IMR-90 (cell line): Measurements from ENCODE around the gene RGL4. TPM values are rescaled to one million over a fixed set of nuclear protein-coding genes. Genes with fewer than 3 reads are reported as not detected.

Experiments used
- ATAC-seq: fragments of 200-7000 bp; cut with Tn5 transposase; 2 replicates; pipeline ENCODE4 v1.9.1; 2020; ENCODE audit warnings: low read depth, mild to moderate bottlenecking, moderate library complexity
- BruUV-seq: library from RNA; stranded (reverse); fragments of 400-500 nt; replicated peaks from 2 replicates; lab custom pipeline; 2021; lab: Mats Ljungman, UMichigan
- CTCF ChIA-PET: fragments of 300-600 bp; formaldehyde crosslinking; extraction: SDS; loops from one replicate; lab custom pipeline; 2021; ENCODE audit warnings: antibody characterized with exemption; lab: Yijun Ruan, JAX
- POLR2A ChIA-PET: fragments of 300-600 bp; sonication (Branson Sonifier 250); formaldehyde crosslinking; loops from one replicate; lab custom pipeline; 2022; ENCODE audit warnings: antibody characterized with exemption; ENCODE audit not compliant: unreplicated experiment; lab: Charles Lee
- DNase-seq: peaks from one replicate; pipeline ENCODE4 v3.0.0; 2013
- H2AFZ ChIP-seq: replicated peaks from 2 replicates; pipeline ENCODE3; 2013; ENCODE audit warnings: low read length, mild to moderate bottlenecking; ENCODE audit not compliant: poor library complexity
- H2AK5ac ChIP-seq: 2 replicates; pipeline ENCODE4 v1.6.1; 2013; ENCODE audit warnings: low read depth, low read length, inconsistent platforms
- H2AK9ac ChIP-seq: replicated peaks from 2 replicates; pipeline ENCODE3; 2013; ENCODE audit warnings: mild to moderate bottlenecking, low read depth, low read length, moderate library complexity; ENCODE audit not compliant: poor library complexity
- H2BK120ac ChIP-seq: 2 replicates; pipeline ENCODE4 v1.6.1; 2013; ENCODE audit warnings: low read depth, low read length, inconsistent platforms
- H2BK15ac ChIP-seq: 3 replicates; pipeline ENCODE4 v1.6.1; 2013; ENCODE audit warnings: low read depth, low read length, inconsistent platforms
- H2BK20ac ChIP-seq: 2 replicates; pipeline ENCODE4 v1.6.1; 2013; ENCODE audit warnings: low read depth, mild to moderate bottlenecking, inconsistent platforms, low read length, moderate library complexity
- H2BK5ac ChIP-seq: 2 replicates; pipeline ENCODE4 v1.6.1; 2013; ENCODE audit warnings: mild to moderate bottlenecking, low read depth, low read length, inconsistent platforms; ENCODE audit not compliant: poor library complexity, severe bottlenecking
- H3K14ac ChIP-seq: replicated peaks from 2 replicates; pipeline ENCODE4 v1.6.1; 2013; ENCODE audit warnings: low read depth, low read length, inconsistent platforms
- H3K18ac ChIP-seq: 2 replicates; pipeline ENCODE4 v1.6.1; 2013; ENCODE audit warnings: low read depth, low read length, control low read depth
- H3K23ac ChIP-seq: 2 replicates; pipeline ENCODE4 v1.6.1; 2013; ENCODE audit warnings: low read depth, low read length, inconsistent platforms
- H3K27ac ChIP-seq: 2 replicates; pipeline ENCODE4 v1.5.1; 2013; ENCODE audit warnings: mild to moderate bottlenecking, control low read depth, low read length; ENCODE audit not compliant: insufficient read depth
- H3K27me3 ChIP-seq: 2 replicates; pipeline ENCODE4 v1.6.1; 2013; ENCODE audit warnings: low read length; ENCODE audit not compliant: control insufficient read depth, insufficient read depth
- H3K36me3 ChIP-seq: 2 replicates; pipeline ENCODE4 v1.6.1; 2013; ENCODE audit warnings: low read length, mixed read lengths; ENCODE audit not compliant: control insufficient read depth, insufficient read depth
- H3K4ac ChIP-seq: 2 replicates; pipeline ENCODE4 v1.6.1; 2013; ENCODE audit warnings: low read depth, low read length, inconsistent platforms
- H3K4me1 ChIP-seq: 2 replicates; pipeline ENCODE4 v1.6.1; 2013; ENCODE audit warnings: low read length, mixed read lengths; ENCODE audit not compliant: control insufficient read depth, insufficient read depth
- H3K4me2 ChIP-seq: 2 replicates; pipeline ENCODE4 v1.6.1; 2013; ENCODE audit warnings: low read depth, mild to moderate bottlenecking, control low read depth, low read length, moderate library complexity
- H3K4me3 ChIP-seq: 2 replicates; pipeline ENCODE4 v1.5.1; 2013; ENCODE audit warnings: low read depth, mild to moderate bottlenecking, control low read depth, low read length, moderate library complexity; ENCODE audit not compliant: insufficient read depth
- H3K56ac ChIP-seq: 2 replicates; pipeline ENCODE4 v1.6.1; 2013; ENCODE audit warnings: low read length, inconsistent platforms; ENCODE audit not compliant: insufficient read depth; ENCODE audit errors: extremely low read depth
- H3K79me1 ChIP-seq, 2 experiments: 2 replicates each; pipeline ENCODE4 v1.6.1; 2013; ENCODE audit warnings: low read length in 2 of 2, inconsistent platforms in 1 of 2, low read depth in 1 of 2
- H3K9ac ChIP-seq: 2 replicates; pipeline ENCODE4 v1.6.1; 2013; ENCODE audit warnings: low read depth, low read length, control low read depth
- H3K9me1 ChIP-seq: 2 replicates; pipeline ENCODE4 v1.6.1; 2013; ENCODE audit warnings: low read length, inconsistent platforms; ENCODE audit not compliant: insufficient read depth
- H3K9me3 ChIP-seq: 2 replicates; pipeline ENCODE4 v1.6.1; 2013; ENCODE audit warnings: low read length; ENCODE audit not compliant: control insufficient read depth, insufficient read depth
- H4K20me1 ChIP-seq: 2 replicates; pipeline ENCODE4 v1.6.1; 2013; ENCODE audit warnings: low read length, inconsistent platforms; ENCODE audit not compliant: insufficient read depth
- H4K5ac ChIP-seq: 2 replicates; pipeline ENCODE4 v1.6.1; 2013; ENCODE audit warnings: mild to moderate bottlenecking, low read depth, low read length, control low read depth
- H4K8ac ChIP-seq, 2 experiments: 2 replicates each; pipeline ENCODE4 v1.6.1; 2013; ENCODE audit warnings: low read depth in 2 of 2, low read length in 2 of 2, control low read depth in 1 of 2, inconsistent platforms in 1 of 2
- H4K91ac ChIP-seq: 2 replicates; pipeline ENCODE4 v1.6.1; 2013; ENCODE audit warnings: low read depth, low read length, inconsistent platforms; ENCODE audit not compliant: insufficient read depth
- CHD1 ChIP-seq: IDR thresholded peaks from 2 replicates; pipeline ENCODE4 v1.6.1; 2012; ENCODE audit warnings: low read depth, low read length, improper control_type of control experiment
- CTCF ChIP-seq: conservative IDR thresholded peaks from 2 replicates; pipeline ENCODE4 v1.5.1; 2012; ENCODE audit warnings: mild to moderate bottlenecking, low read depth, low read length, improper control_type of control experiment
- ELK1 ChIP-seq: fragments of 150-350 bp; IDR thresholded peaks from 2 replicates; pipeline ENCODE4 v1.6.1; 2016; ENCODE audit warnings: low read depth, mild to moderate bottlenecking, low read length, moderate library complexity, borderline replicate concordance
- FOS ChIP-seq: fragments of 150-350 bp; IDR thresholded peaks from 2 replicates; pipeline ENCODE4 v1.6.1; 2016; ENCODE audit warnings: low read depth, low read length
- MXI1 ChIP-seq: IDR thresholded peaks from 2 replicates; pipeline ENCODE4 v1.6.1; 2012; ENCODE audit warnings: low read depth, mild to moderate bottlenecking, low read length, moderate library complexity, borderline replicate concordance
- NFE2L2 ChIP-seq: fragments of 150-350 bp; IDR thresholded peaks from 2 replicates; pipeline ENCODE4 v1.6.1; 2016; ENCODE audit warnings: low read depth, mild to moderate bottlenecking, low read length
- POLR2A ChIP-seq: IDR thresholded peaks from 2 replicates; pipeline ENCODE4 v1.6.1; 2012; ENCODE audit warnings: mild to moderate bottlenecking, low read depth, low read length
- RCOR1 ChIP-seq: IDR thresholded peaks from 2 replicates; pipeline ENCODE4 v1.6.1; 2012; ENCODE audit warnings: mild to moderate bottlenecking, low read length, improper control_type of control experiment; ENCODE audit not compliant: insufficient replicate concordance
- RFX5 ChIP-seq: IDR thresholded peaks from 2 replicates; pipeline ENCODE4 v1.8.0; 2012; ENCODE audit warnings: low read depth, mild to moderate bottlenecking, low read length, moderate library complexity
- USF2 ChIP-seq: fragments of 150-350 bp; IDR thresholded peaks from 2 replicates; pipeline ENCODE4 v1.6.1; 2017; ENCODE audit warnings: mild to moderate bottlenecking, antibody characterized with exemption, low read length, low read depth
- WGBS, 2 experiments: methylation state at CpG; one replicate each; pipeline versions ENCODE4 v1.1.5 to v1.1.7; 2013; ENCODE audit warnings: missing lambda C conversion rate in 2 of 2; ENCODE audit not compliant: insufficient read length in 1 of 2; ENCODE audit errors: extremely low coverage in 2 of 2; 5-methylcytosine and 5-hydroxymethylcytosine counted together
- dilution Hi-C: fragments of 300-500 bp; cut with HindIII; formaldehyde crosslinking; loops from one replicate; pipeline ENCODE4 v1.14.3; 2018; ENCODE audit warnings: low sequenced_read_pairs; ENCODE audit not compliant: unreplicated experiment
- in situ Hi-C: fragments of 300-500 bp; cut with MboI; formaldehyde crosslinking; loops from 3 replicates; pipeline ENCODE4 v1.14.3; 2019; ENCODE audit warnings: low sequenced_read_pairs, inconsistent platforms, mixed read lengths
- intact Hi-C: fragments of 100-400 bp; cut with micrococcal nuclease; formaldehyde crosslinking; loops from 2 replicates; pipeline ENCODE4 v1.10.0; 2022
- polyA plus RNA-seq, 3 experiments: library from polyadenylated mRNA; depleted of rRNA; stranded (reverse); fragments of >200 nt; gene quantifications; 2 replicates each; pipeline ENCODE4 v1.2.3, GENCODE V29; 2012; ENCODE audit warnings: low replicate concordance in 1 of 3
- total RNA-seq: library from RNA; depleted of rRNA; stranded (reverse); fragments of >200 nt; gene quantifications from 2 replicates; pipeline ENCODE4 v1.2.3, GENCODE V29; 2012

The RGL4 gene
- total and polyA plus RNA-seq, 2 of the 4 experiments (the other 2 are of a cell fraction) = not detected

GRCh38 chr22:23649071-23649501 is 41.7 kb upstream of the RGL4 start:
- DNase-seq = no peak
- CTCF ChIA-PET = no interaction called here
- no peak overlapping the region for H2AK5ac ChIP-seq

More at GRCh38 chr22:23649071-23649501, 41.7 kb upstream of the RGL4 start:
- Histone ChIP-seq H3K4ac (no peak overlapping the region), H4K8ac (no peak overlapping the region), H3K4me1 (no peaks in the 10 kb centered on the region), H3K79me1 (no peaks in the 10 kb centered on the region), H3K9me1 (peaks cover 5% of the 10 kb centered on the region; the same call in 1 of the 2 replicates), H2AK9ac (no peak overlapping the region), H3K23ac (no peak overlapping the region), H3K56ac (no peak overlapping the region), H4K20me1 (no peaks in the 10 kb centered on the region; the same call in 1 of the 2 replicates), H3K36me3 (peaks cover 1% of the 10 kb centered on the region; the same call in 1 of the 2 replicates), H2BK20ac (no peak overlapping the region), H3K14ac (no peak overlapping the region), H3K4me3 (no peak overlapping the region), H3K18ac (no peak overlapping the region), H4K91ac (no peak overlapping the region), H3K9me3 (no peaks in the 10 kb centered on the region), H3K9ac (no peak overlapping the region), H2BK5ac (no peak overlapping the region), H4K5ac (no peak overlapping the region), H2BK15ac (no peak overlapping the region), H2AFZ (no peak overlapping the region), H2BK120ac (no peak overlapping the region), H3K4me2 (no peak overlapping the region), H3K27ac (no peak overlapping the region), H3K27me3 (no peaks in the 10 kb centered on the region)
- in situ Hi-C loops = no loop called here
- no peak for ATAC-seq
- dilution Hi-C loops = no loop called here
- no peak for TF ChIP-seq USF2
- TF ChIP-seq MXI1 = no peak
- no peak for TF ChIP-seq RFX5
- TF ChIP-seq FOS = no peak
- no peak for TF ChIP-seq CHD1
- TF ChIP-seq ELK1 = no peak
- TF ChIP-seq RCOR1 = no peak
- no peak for TF ChIP-seq CTCF
- no peak for TF ChIP-seq POLR2A
- no peak for TF ChIP-seq NFE2L2
- 100% methylated on average over 13 of the region's 18 CpGs; no CpG with 5 or more reads in 1 of the 2 experiments for WGBS, 2 experiments
- BruUV-seq = no TSS peak
- POLR2A ChIA-PET = no interaction called here
- intact Hi-C loops = no loop called here
